ENCODE data around the gene DACT2. TPM values are rescaled to one million over a fixed set of nuclear protein-coding genes. Genes with fewer than 3 reads are reported as not detected.

The DACT2 gene
- total RNA-seq, 1 experiment from 2014 or later = not detected

DNA sequence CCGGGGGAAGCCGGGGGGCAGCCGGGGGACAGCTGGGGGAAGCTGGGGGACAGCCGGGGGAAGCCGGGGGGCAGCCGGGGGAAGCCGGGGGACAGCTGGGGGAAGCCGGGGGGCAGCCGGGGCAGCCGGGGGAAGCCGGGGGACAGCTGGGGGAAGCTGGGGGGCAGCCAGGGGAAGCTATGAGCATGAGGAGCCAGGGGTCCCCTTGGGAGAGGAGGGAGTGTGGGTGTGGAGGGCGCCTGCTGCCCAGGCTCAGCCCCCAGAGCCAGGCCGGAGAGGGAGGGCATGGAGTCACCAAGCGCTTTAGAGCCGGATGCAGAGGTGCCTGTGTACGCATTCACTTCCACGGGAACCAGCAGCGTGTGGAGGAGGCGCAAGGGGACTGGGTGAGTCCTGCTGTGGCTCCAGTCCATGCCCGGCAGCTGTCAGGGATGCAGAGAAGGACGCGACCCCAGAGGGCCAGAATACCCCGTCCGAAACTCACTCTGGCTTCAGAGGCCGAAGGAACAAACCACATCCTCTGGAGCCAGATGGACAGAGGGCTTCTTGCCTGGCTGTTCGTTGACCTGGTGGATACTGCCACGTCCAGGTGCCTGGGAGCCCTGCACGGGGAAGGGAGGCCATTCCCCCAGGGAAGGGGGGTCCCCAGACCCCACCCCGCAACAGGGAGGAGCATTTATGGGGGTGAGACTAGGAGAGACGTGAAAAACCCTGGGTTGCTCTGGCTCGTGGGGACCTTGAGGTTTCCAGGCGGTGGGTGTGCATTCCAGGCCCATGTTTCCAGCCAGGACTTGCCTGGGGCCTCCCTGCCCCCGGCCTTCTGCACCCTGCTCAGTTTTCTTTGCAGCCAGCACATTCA is 26.5 kb upstream of the DACT2 start:
- Histone ChIP-seq H3K4me2 (ENCODE audit: low read length) (no peak overlapping the region), H3K9me2 (ENCODE audit: insufficient read depth) (no peaks in the 10 kb centered on the region), H3K9ac (ENCODE audit: low read length) (no peak overlapping the region), H3K36me3 (ENCODE audit: control insufficient read depth in 1 of 2, insufficient read depth in 2 of 2, low read length in 2 of 2) (no peaks in the 10 kb centered on the region), H3K27me3 (ENCODE audit: insufficient read depth, low read length) (no peaks in the 10 kb centered on the region), H2AFZ (ENCODE audit: low read depth, low read length, poor library complexity, severe bottlenecking) (no peak overlapping the region), H3K4me3 (replicated peaks in 1 of 2; ENCODE audit: low read depth in 1 of 2, low read length in 2 of 2) (no peak overlapping the region), H4K20me1 (ENCODE audit: insufficient read depth) (no peaks in the 10 kb centered on the region), H3K27ac (ENCODE audit: low read depth, low read length) (no peak overlapping the region), H3K4me1 (ENCODE audit: control insufficient read depth in 1 of 2, insufficient read depth in 2 of 2, low read length in 2 of 2) (peaks cover 6 to 7% of the 10 kb centered on the region in 2 experiments; a peak in 2 of 4 replicates), H3K9me3 (ENCODE audit: control insufficient read depth in 1 of 2, insufficient read depth in 1 of 2, low read depth in 1 of 2, low read length in 2 of 2) (no peaks in the 10 kb centered on the region), H3K79me2 (ENCODE audit: insufficient read depth, low read length) (no peaks in the 10 kb centered on the region)
- POLR2A ChIA-PET = no interaction called here
- intact Hi-C loops (cut with micrococcal nuclease) = no loop called here
- ATAC-seq (no peak), DNase-seq (ENCODE audit: low read depth, low spot score) (no peak)
- RAD21 ChIA-PET (ENCODE audit: low non-redundant PET in 1 of 2, low total read pairs in 2 of 2, uncharacterized antibody in 2 of 2, unreplicated experiment in 2 of 2) = no interaction called here
- BruUV-seq (replicated peaks) = no TSS peak
- CTCF ChIA-PET = no interaction called here
- TF ChIP-seq POLR2AphosphoS5 (IDR thresholded peaks at IDR 0.05; ENCODE audit: low read depth, low read length) (no peak), REST (IDR thresholded peaks at IDR 0.05; ENCODE audit: low read depth) (no peak), EZH2phosphoT487 (IDR thresholded peaks at IDR 0.05; ENCODE audit: borderline replicate concordance) (no peak), JUND (IDR thresholded peaks at IDR 0.05) (no peak), POLR2A (IDR thresholded peaks at IDR 0.05; ENCODE audit: borderline replicate concordance, extremely low read depth, insufficient read depth, insufficient read length) (no peak), CTCF (IDR thresholded peaks at IDR 0.05 in 2 of 3, conservative IDR thresholded peaks at IDR 0.05 in 1 of 3; ENCODE audit: borderline replicate concordance in 1 of 3, insufficient read depth in 1 of 3, low read depth in 2 of 3, low read length in 2 of 3) (no peak), CEBPB (IDR thresholded peaks at IDR 0.05; ENCODE audit: low read depth) (no peak), ZNF274 (IDR thresholded peaks at IDR 0.05; ENCODE audit: low read depth, low read length) (no peak), ATF3 (IDR thresholded peaks at IDR 0.05) (no peak), SP1 (IDR thresholded peaks at IDR 0.05; ENCODE audit: low read depth) (no peak), YY1 (IDR thresholded peaks at IDR 0.05; ENCODE audit: extremely low read depth, insufficient replicate concordance, low read depth, low read length) (no peak), TCF7L2 (IDR thresholded peaks at IDR 0.05; ENCODE audit: borderline replicate concordance, extremely low read depth, insufficient read depth, insufficient read length) (no peak), FOSL1 (IDR thresholded peaks at IDR 0.05; ENCODE audit: low read depth) (no peak), ELF1 (IDR thresholded peaks at IDR 0.05; ENCODE audit: borderline replicate concordance, low read depth) (no peak), CBX3 (IDR thresholded peaks at IDR 0.05; ENCODE audit: low read depth) (no peak), ZFX (IDR thresholded peaks at IDR 0.05) (no peak)
- TF ChIP-seq, protein P1, sequence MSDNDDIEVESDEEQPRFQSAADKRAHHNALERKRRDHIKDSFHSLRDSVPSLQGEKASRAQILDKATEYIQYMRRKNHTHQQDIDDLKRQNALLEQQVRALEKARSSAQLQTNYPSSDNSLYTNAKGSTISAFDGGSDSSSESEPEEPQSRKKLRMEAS (IDR thresholded peaks at IDR 0.05) = no peak
- TF ChIP-seq, protein P2, sequence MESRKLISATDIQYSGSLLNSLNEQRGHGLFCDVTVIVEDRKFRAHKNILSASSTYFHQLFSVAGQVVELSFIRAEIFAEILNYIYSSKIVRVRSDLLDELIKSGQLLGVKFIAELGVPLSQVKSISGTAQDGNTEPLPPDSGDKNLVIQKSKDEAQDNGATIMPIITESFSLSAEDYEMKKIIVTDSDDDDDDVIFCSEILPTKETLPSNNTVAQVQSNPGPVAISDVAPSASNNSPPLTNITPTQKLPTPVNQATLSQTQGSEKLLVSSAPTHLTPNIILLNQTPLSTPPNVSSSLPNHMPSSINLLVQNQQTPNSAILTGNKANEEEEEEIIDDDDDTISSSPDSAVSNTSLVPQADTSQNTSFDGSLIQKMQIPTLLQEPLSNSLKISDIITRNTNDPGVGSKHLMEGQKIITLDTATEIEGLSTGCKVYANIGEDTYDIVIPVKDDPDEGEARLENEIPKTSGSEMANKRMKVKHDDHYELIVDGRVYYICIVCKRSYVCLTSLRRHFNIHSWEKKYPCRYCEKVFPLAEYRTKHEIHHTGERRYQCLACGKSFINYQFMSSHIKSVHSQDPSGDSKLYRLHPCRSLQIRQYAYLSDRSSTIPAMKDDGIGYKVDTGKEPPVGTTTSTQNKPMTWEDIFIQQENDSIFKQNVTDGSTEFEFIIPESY (IDR thresholded peaks at IDR 0.05; ENCODE audit: extremely low read depth, insufficient replicate concordance, low read length) = no peak

All from HCT116 (cell line).